HepG2 (cell line): ENCODE data around the gene NLRC3. TPM values are rescaled to one million over a fixed set of nuclear protein-coding genes. Genes with fewer than 3 reads are reported as not detected.

Source experiments
- ATAC-seq: fragments of 200-7000 bp; cut with Tn5 transposase; 3 replicates; pipeline ENCODE4 v1.9.1; 2020; ENCODE audit warnings: mild to moderate bottlenecking, moderate library complexity
- BruUV-seq: library from RNA; stranded (reverse); fragments of 400-500 nt; replicated peaks from 2 replicates; lab custom pipeline; 2021; lab: Mats Ljungman, UMichigan
- CTCF ChIA-PET: fragments of 300-600 bp; formaldehyde crosslinking; extraction: SDS; loops from one replicate; lab custom pipeline; 2021; ENCODE audit warnings: low total read pairs, inconsistent platforms, low intra/inter-chr PET ratio; lab: Yijun Ruan, JAX
- POLR2A ChIA-PET: fragments of 350-600 bp; sonication (Branson Sonifier 250); formaldehyde crosslinking; loops from one replicate; lab custom pipeline; 2020; ENCODE audit warnings: antibody characterized with exemption, inconsistent platforms; lab: Yijun Ruan, JAX
- DNase-seq: peaks from one replicate; pipeline ENCODE4 v3.0.0-alpha.2; 2015; ENCODE audit warnings: low spot score
- FAIRE-seq: peaks from 3 replicates; lab custom pipeline; 2011; peaks lifted over from hg19 to GRCh38; lab: Jason Lieb, UNC
- H2AFZ ChIP-seq: one replicate; pipeline ENCODE4 v1.6.1; 2011; ENCODE audit warnings: low read length, inconsistent platforms
- H3K27ac ChIP-seq: fragments of 300-600 bp; 3 replicates; pipeline ENCODE4 v1.8.0; 2011; ENCODE audit warnings: mixed run types, mild to moderate bottlenecking, mixed read lengths, low read length, inconsistent platforms; ENCODE audit not compliant: insufficient read depth; ENCODE audit errors: extremely low read length
- H3K27me3 ChIP-seq, 2 experiments: fragments of 200-600 bp in 1 of 2; 2 replicates in 1 of 2; 3 replicates in 1 of 2; pipeline versions ENCODE4 v1.6.0 to v1.8.0; 2011; ENCODE audit warnings: low read length in 2 of 2, mild to moderate bottlenecking in 2 of 2, moderate library complexity in 2 of 2, inconsistent platforms in 1 of 2; ENCODE audit not compliant: insufficient read depth in 2 of 2, control insufficient read depth in 1 of 2
- H3K36me3 ChIP-seq, 2 experiments: fragments of 200-600 bp in 1 of 2; replicated peaks in 1 of 2; 2 replicates in 1 of 2; 3 replicates in 1 of 2; pipeline versions ENCODE4 v1.5.1 to v1.8.0; 2011; ENCODE audit warnings: low read length in 2 of 2, inconsistent platforms in 1 of 2; ENCODE audit not compliant: insufficient read depth in 2 of 2, control insufficient read depth in 1 of 2
- H3K4me1 ChIP-seq: 2 replicates; pipeline ENCODE4 v1.5.1; 2012; ENCODE audit warnings: low read length, inconsistent platforms; ENCODE audit not compliant: insufficient read depth
- H3K4me2 ChIP-seq: 2 replicates; pipeline ENCODE4 v1.6.0; 2011; ENCODE audit warnings: low read depth, low read length, inconsistent platforms
- H3K4me3 ChIP-seq, 3 experiments: fragments of 200-600 bp in 1 of 3; sonication (generic), shearing (Covaris generic) in 1 of 3; replicated peaks in 1 of 3; 2 replicates each; pipeline ENCODE4 v1.5.1; 2011 to 2016; ENCODE audit warnings: low read length in 3 of 3, inconsistent platforms in 2 of 3, low read depth in 2 of 3, mild to moderate bottlenecking in 2 of 3, control low read depth in 1 of 3, mixed read lengths in 1 of 3; ENCODE audit not compliant: insufficient read depth in 1 of 3
- H3K79me2 ChIP-seq: one replicate; pipeline ENCODE4 v1.6.1; 2011; ENCODE audit warnings: low read length, inconsistent platforms; ENCODE audit not compliant: insufficient read depth
- H3K9ac ChIP-seq: 2 replicates; pipeline ENCODE4 v1.6.0; 2011; ENCODE audit warnings: mild to moderate bottlenecking, low read depth, low read length, inconsistent platforms; ENCODE audit not compliant: insufficient read depth
- H3K9me3 ChIP-seq: 2 replicates; pipeline ENCODE4 v1.5.1; 2012; ENCODE audit warnings: mild to moderate bottlenecking, low read length
- H4K20me1 ChIP-seq: 2 replicates; pipeline ENCODE4 v1.6.0; 2011; ENCODE audit warnings: inconsistent platforms, mild to moderate bottlenecking, low read length, moderate library complexity; ENCODE audit not compliant: insufficient read depth
- CBX5 ChIP-seq: sonication (generic); formaldehyde crosslinking; IDR thresholded peaks from 2 replicates; pipeline ENCODE4 v1.4.0; 2020; ENCODE audit warnings: missing genetic modification reagents, borderline replicate concordance
- MLX ChIP-seq: IDR thresholded peaks from 2 replicates; pipeline ENCODE4 v1.6.1; 2016
- MXI1 ChIP-seq: IDR thresholded peaks from 3 replicates; pipeline ENCODE4 v1.6.1; 2012; ENCODE audit warnings: low read depth, low read length, inconsistent platforms, borderline replicate concordance
- MZF1 ChIP-seq: sonication (generic); formaldehyde crosslinking; IDR thresholded peaks from 2 replicates; pipeline ENCODE4 v1.8.1; 2023; ENCODE audit warnings: mild to moderate bottlenecking, missing genetic modification reagents, borderline replicate concordance
- PAX8 ChIP-seq: sonication (generic); formaldehyde crosslinking; IDR thresholded peaks from 2 replicates; pipeline ENCODE4 v1.8.0; 2022; ENCODE audit warnings: mild to moderate bottlenecking, missing genetic modification reagents, borderline replicate concordance
- POGZ ChIP-seq: sonication (generic); formaldehyde crosslinking; IDR thresholded peaks from 2 replicates; pipeline ENCODE4 v1.4.0; 2020; ENCODE audit warnings: mild to moderate bottlenecking, missing genetic modification reagents
- SKI ChIP-seq: fragments of 450-650 bp; IDR thresholded peaks from one replicate; pipeline ENCODE4 v1.6.1; 2018; ENCODE audit warnings: mild to moderate bottlenecking; ENCODE audit not compliant: partially characterized antibody
- TAF1 ChIP-seq: sonication (generic); formaldehyde crosslinking; IDR thresholded peaks from 2 replicates; pipeline ENCODE4 v1.4.0; 2020; ENCODE audit warnings: missing genetic modification reagents
- ZFAT ChIP-seq: sonication (generic); formaldehyde crosslinking; conservative IDR thresholded peaks from 2 replicates; pipeline ENCODE4 v1.8.1; 2023; ENCODE audit warnings: missing genetic modification reagents, inconsistent platforms
- ZNF235 ChIP-seq: sonication (generic); formaldehyde crosslinking; IDR thresholded peaks from 2 replicates; pipeline ENCODE4 v1.8.1; 2023; ENCODE audit warnings: mild to moderate bottlenecking, missing genetic modification reagents, borderline replicate concordance
- ZNF687 ChIP-seq: sonication (generic); formaldehyde crosslinking; IDR thresholded peaks from 2 replicates; pipeline ENCODE4 v1.5.1; 2020; ENCODE audit warnings: mild to moderate bottlenecking, missing genetic modification reagents, moderate library complexity
- ZNF747 ChIP-seq: sonication (generic); formaldehyde crosslinking; IDR thresholded peaks from 2 replicates; pipeline ENCODE4 v1.8.1; 2023; ENCODE audit warnings: missing genetic modification reagents, mild to moderate bottlenecking, borderline replicate concordance
- WGBS: methylation state at CpG from one replicate; pipeline ENCODE4 v1.1.6; 2017; ENCODE audit warnings: low lambda C conversion rate; 5-methylcytosine and 5-hydroxymethylcytosine counted together
- in situ Hi-C: cut with HindIII; loops from 2 replicates; pipeline ENCODE4 v1.10.0; 2017; ENCODE audit warnings: low pct_unique_long_range_greater_than_20kb; ENCODE audit not compliant: extremely low pct_ligation_motif_present
- intact Hi-C: fragments of 100-400 bp; cut with micrococcal nuclease; formaldehyde crosslinking; loops from one replicate; pipeline ENCODE4 v1.10.0; 2022; ENCODE audit not compliant: unreplicated experiment
- polyA plus RNA-seq, 8 experiments: library from polyadenylated mRNA; depleted of rRNA in 3 of 8; stranded (reverse) in 7 of 8; unstranded in 1 of 8; fragments of >200 nt; fragmentation: Illumina TruSeq in 4 of 8; extraction: Trizol in 4 of 8; gene quantifications; 2 replicates each; pipeline versions ENCODE4 v1.2.1 to v1.2.3, GENCODE V29; 2011 to 2016; ENCODE audit warnings: low read depth in 4 of 8, missing spikeins in 1 of 8, mixed read lengths in 1 of 8; ENCODE audit not compliant: insufficient read depth in 1 of 8
- total RNA-seq, 5 experiments: library from RNA; depleted of rRNA; stranded (reverse); fragments of >200 nt; fragmentation: Illumina TruSeq; extraction: Trizol; gene quantifications; 2 replicates each; pipeline ENCODE4 v1.2.3, GENCODE V29; 2016; ENCODE audit warnings: low read depth in 1 of 5
- TF ChIP-seq, protein P1 (sequence below): sonication (generic); formaldehyde crosslinking; IDR thresholded peaks from 2 replicates; pipeline ENCODE4 v1.9.0; 2022; ENCODE audit warnings: low read depth, missing genetic modification reagents
- TF ChIP-seq, protein P2 (sequence below): fragments of 450-650 bp; IDR thresholded peaks from 2 replicates; pipeline ENCODE4 v1.6.1; 2016

NLRC3 gene
- total and polyA plus RNA-seq, 2 of the 13 experiments (the other 11 are each of a cell fraction or from before 2014, with no cell fraction given), result not detected

DNA sequence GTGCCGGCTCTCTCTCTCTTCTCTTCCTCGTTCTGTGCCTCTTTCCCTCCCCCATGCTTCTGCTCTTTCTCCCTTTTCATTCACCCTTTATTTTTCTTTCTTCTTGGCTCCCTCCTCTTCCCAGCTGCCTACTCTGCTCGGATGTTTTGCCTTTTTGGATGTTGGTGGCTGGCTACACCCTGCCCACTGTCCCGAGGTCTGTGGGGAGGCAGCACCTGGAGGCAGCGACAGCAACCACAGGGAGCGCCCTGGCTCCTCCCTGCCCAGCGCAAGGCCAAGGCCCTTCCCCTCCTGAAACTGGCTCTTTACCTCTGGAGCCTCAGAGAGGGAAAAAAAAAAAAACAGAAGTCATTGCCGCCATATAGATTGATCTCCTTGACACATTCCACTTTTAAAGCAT, 56.4 kb downstream of the NLRC3 start:
- TF ChIP-seq, protein P1, sequence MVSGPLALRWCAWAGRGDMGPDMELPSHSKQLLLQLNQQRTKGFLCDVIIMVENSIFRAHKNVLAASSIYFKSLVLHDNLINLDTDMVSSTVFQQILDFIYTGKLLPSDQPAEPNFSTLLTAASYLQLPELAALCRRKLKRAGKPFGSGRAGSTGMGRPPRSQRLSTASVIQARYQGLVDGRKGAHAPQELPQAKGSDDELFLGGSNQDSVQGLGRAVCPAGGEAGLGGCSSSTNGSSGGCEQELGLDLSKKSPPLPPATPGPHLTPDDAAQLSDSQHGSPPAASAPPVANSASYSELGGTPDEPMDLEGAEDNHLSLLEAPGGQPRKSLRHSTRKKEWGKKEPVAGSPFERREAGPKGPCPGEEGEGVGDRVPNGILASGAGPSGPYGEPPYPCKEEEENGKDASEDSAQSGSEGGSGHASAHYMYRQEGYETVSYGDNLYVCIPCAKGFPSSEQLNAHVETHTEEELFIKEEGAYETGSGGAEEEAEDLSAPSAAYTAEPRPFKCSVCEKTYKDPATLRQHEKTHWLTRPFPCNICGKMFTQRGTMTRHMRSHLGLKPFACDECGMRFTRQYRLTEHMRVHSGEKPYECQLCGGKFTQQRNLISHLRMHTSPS (CRISPR knock-in tag), result no peak
- TF ChIP-seq MXI1, result no peak
- no peak for TF ChIP-seq SKI
- TF ChIP-seq, protein P2, sequence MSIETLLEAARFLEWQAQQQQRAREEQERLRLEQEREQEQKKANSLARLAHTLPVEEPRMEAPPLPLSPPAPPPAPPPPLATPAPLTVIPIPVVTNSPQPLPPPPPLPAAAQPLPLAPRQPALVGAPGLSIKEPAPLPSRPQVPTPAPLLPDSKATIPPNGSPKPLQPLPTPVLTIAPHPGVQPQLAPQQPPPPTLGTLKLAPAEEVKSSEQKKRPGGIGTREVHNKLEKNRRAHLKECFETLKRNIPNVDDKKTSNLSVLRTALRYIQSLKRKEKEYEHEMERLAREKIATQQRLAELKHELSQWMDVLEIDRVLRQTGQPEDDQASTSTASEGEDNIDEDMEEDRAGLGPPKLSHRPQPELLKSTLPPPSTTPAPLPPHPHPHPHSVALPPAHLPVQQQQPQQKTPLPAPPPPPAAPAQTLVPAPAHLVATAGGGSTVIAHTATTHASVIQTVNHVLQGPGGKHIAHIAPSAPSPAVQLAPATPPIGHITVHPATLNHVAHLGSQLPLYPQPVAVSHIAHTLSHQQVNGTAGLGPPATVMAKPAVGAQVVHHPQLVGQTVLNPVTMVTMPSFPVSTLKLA, result no peak
- no peak for TF ChIP-seq ZFAT (CRISPR knock-in tag)
- TF ChIP-seq MZF1 (CRISPR knock-in tag), result no peak
- TF ChIP-seq TAF1 (CRISPR knock-in tag), result no peak
- no peak for TF ChIP-seq ZNF747
- TF ChIP-seq MLX (CRISPR knock-in tag), result no peak
- TF ChIP-seq POGZ, result no peak
- no peak for TF ChIP-seq PAX8 (CRISPR knock-in tag)
- TF ChIP-seq CBX5, result no peak
- no peak for TF ChIP-seq ZNF687 (CRISPR knock-in tag)
- TF ChIP-seq ZNF235, result no peak
- no peak for ATAC-seq
- 96% methylated on average over 8 of the region's 8 CpGs for WGBS
- Histone ChIP-seq H3K9ac (no peak overlapping the region), H2AFZ (no peak overlapping the region), H3K27ac (no peak overlapping the region), H3K4me2 (no peak overlapping the region), H4K20me1 (no peaks in the 10 kb centered on the region), H3K27me3 (no peaks in the 10 kb centered on the region), H3K36me3 (peaks cover 11 to 35% of the 10 kb centered on the region in 2 experiments; a peak in 4 of 5 replicates), H3K4me1 (peaks cover 10% of the 10 kb centered on the region), H3K9me3 (no peaks in the 10 kb centered on the region), H3K79me2 (no peaks in the 10 kb centered on the region), H3K4me3 (no peak overlapping the region)
- ChIA-PET POLR2A (no interaction called here), CTCF (no interaction called here)
- DNase-seq, result no peak
- no peak for FAIRE-seq
- no TSS peak for BruUV-seq
- in situ Hi-C loops, result no loop called here
- intact Hi-C loops, result no loop called here
